C4-2B (cell line): ENCODE measurements around the gene SCUBE2.

Experiments used
- ZFX ChIP-seq: fragments of 450-650 bp; IDR thresholded peaks from 2 replicates; pipeline ENCODE4 v1.6.1; 2017
- TF ChIP-seq, protein P1 (sequence below): fragments of 450-650 bp; conservative IDR thresholded peaks from 2 replicates; pipeline ENCODE4 v1.5.1; 2017; ENCODE audit warnings: mild to moderate bottlenecking

DNA sequence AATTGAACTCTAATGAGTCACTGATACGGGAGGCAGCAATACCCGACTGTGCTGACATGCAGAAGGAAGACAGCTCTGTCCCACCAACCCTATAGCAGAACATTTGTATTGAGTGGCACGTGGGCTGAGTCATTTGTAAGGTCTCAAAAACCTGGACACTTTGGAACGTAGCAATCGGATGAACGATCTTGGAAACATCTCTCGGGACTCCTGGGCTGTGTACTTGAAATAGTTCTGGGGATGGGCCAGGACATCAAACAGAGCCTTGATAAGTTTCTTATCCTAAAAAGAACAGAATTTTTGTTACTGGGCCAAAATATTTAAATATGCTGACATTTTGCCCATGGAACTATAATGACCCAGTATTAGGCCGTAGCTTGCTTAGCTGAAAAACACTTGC is 70.5 kb downstream of the SCUBE2 start:
- TF ChIP-seq, protein P1, sequence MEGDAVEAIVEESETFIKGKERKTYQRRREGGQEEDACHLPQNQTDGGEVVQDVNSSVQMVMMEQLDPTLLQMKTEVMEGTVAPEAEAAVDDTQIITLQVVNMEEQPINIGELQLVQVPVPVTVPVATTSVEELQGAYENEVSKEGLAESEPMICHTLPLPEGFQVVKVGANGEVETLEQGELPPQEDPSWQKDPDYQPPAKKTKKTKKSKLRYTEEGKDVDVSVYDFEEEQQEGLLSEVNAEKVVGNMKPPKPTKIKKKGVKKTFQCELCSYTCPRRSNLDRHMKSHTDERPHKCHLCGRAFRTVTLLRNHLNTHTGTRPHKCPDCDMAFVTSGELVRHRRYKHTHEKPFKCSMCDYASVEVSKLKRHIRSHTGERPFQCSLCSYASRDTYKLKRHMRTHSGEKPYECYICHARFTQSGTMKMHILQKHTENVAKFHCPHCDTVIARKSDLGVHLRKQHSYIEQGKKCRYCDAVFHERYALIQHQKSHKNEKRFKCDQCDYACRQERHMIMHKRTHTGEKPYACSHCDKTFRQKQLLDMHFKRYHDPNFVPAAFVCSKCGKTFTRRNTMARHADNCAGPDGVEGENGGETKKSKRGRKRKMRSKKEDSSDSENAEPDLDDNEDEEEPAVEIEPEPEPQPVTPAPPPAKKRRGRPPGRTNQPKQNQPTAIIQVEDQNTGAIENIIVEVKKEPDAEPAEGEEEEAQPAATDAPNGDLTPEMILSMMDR = no peak
- TF ChIP-seq ZFX = no peak
